NCI-H510A treated with DMSO at 0.1 percent for 48 hours (cell line): ENCODE measurements around the gene BCAT1.

ENCODE experiments used
- DNase-seq: peaks from one replicate; lab custom pipeline; 2025; lab: John Stamatoyannopoulos, UW

The BCAT1 gene

GRCh38 chr12:24768415-24768814 is 180.5 kb downstream of the BCAT1 start:
- DNase-seq: no peak

GRCh38 chr12:24767016-24767415 is 181.9 kb downstream of the BCAT1 start:
- DNase-seq: no peak

- DNase-seq: no peak
These were observed 184.2 kb downstream of the BCAT1 start for GRCh38 chr12:24764712-24765111.

- DNase-seq: no peak
These were observed 188.1 kb downstream of the BCAT1 start for GRCh38 chr12:24760606-24761378.

GRCh38 chr12:24760162-24760561 is 188.7 kb downstream of the BCAT1 start:
- DNase-seq: no peak
